GM12878 (cell line): Measurements from ENCODE around the gene GRIA4. TPM values are rescaled to one million over a fixed set of nuclear protein-coding genes. Genes with fewer than 3 reads are reported as not detected.

Experiments
- ATAC-seq: fragments of 200-7000 bp; cut with Tn5 transposase; 3 replicates; pipeline ENCODE4 v1.9.1; 2020; ENCODE audit warnings: mild to moderate bottlenecking, moderate library complexity
- BruUV-seq: library from RNA; stranded (reverse); fragments of 400-500 nt; replicated peaks from 2 replicates; lab custom pipeline; 2021; lab: Mats Ljungman, UMichigan
- CTCF ChIA-PET: fragments of 300-600 bp; sonication (Branson Sonifier 250); formaldehyde crosslinking; extraction: SDS; loops from one replicate; lab custom pipeline; 2021; ENCODE audit warnings: inconsistent platforms; lab: Yijun Ruan, JAX
- POLR2A ChIA-PET: fragments of 350-600 bp; formaldehyde crosslinking; extraction: SDS; loops from one replicate; lab custom pipeline; 2021; ENCODE audit warnings: inconsistent platforms; lab: Charles Lee
- RAD21 ChIA-PET: fragments of 300-600 bp; sonication (Branson Sonifier 250); formaldehyde crosslinking; loops from one replicate; lab custom pipeline; 2023; ENCODE audit warnings: antibody characterized with exemption; ENCODE audit not compliant: unreplicated experiment; lab: Charles Lee
- SMC1A ChIA-PET: fragments of 300-600 bp; sonication (Branson Sonifier 250); formaldehyde crosslinking; loops from one replicate; lab custom pipeline; 2023; ENCODE audit not compliant: unreplicated experiment, uncharacterized antibody; lab: Charles Lee
- DNase-seq: peaks from one replicate; pipeline ENCODE4 v3.0.0-alpha.2; 2011; ENCODE audit warnings: low read depth, low spot score
- FAIRE-seq: peaks from 3 replicates; lab custom pipeline; 2011; peaks lifted over from hg19 to GRCh38; lab: Jason Lieb, UNC
- H2AFZ ChIP-seq: 2 replicates; pipeline ENCODE4 v1.6.0; 2011; ENCODE audit warnings: low read depth, low read length, control low read depth; ENCODE audit not compliant: control insufficient read depth
- H3K27ac ChIP-seq: 2 replicates; pipeline ENCODE4 v1.5.1; 2011; ENCODE audit warnings: control low read depth; ENCODE audit not compliant: control insufficient read depth, insufficient read depth
- H3K27me3 ChIP-seq, 2 experiments: replicated peaks in 1 of 2; 2 replicates each; pipeline versions ENCODE4 v1.6.0 to v1.6.1; 2011; ENCODE audit warnings: low read length in 1 of 2; ENCODE audit not compliant: control insufficient read depth in 2 of 2, insufficient read depth in 2 of 2
- H3K36me3 ChIP-seq, 2 experiments: 2 replicates each; pipeline ENCODE4 v1.5.1; 2011; ENCODE audit warnings: low read length in 1 of 2; ENCODE audit not compliant: control insufficient read depth in 2 of 2, insufficient read depth in 2 of 2
- H3K4me1 ChIP-seq: 2 replicates; pipeline ENCODE4 v1.6.1; 2011; ENCODE audit warnings: mild to moderate bottlenecking, low read length, moderate library complexity, mixed read lengths; ENCODE audit not compliant: control insufficient read depth, insufficient read depth
- H3K4me2 ChIP-seq: 2 replicates; pipeline ENCODE4 v1.6.0; 2011; ENCODE audit warnings: control low read depth; ENCODE audit not compliant: control insufficient read depth, insufficient read depth
- H3K4me3 ChIP-seq: fragments of 200-600 bp; sonication (generic); 2 replicates; pipeline ENCODE4 v1.5.1; 2016
- H3K79me2 ChIP-seq: 2 replicates; pipeline ENCODE4 v1.6.0; 2011; ENCODE audit warnings: low read length; ENCODE audit not compliant: control insufficient read depth, insufficient read depth
- H3K9ac ChIP-seq: 2 replicates; pipeline ENCODE4 v1.8.0; 2011; ENCODE audit warnings: low read length, control low read depth, mixed read lengths; ENCODE audit not compliant: control insufficient read depth, insufficient read depth
- H3K9me3 ChIP-seq: replicated peaks from 3 replicates; pipeline ENCODE4 v1.5.1; 2011; ENCODE audit warnings: mild to moderate bottlenecking, low read length; ENCODE audit not compliant: control insufficient read depth, insufficient read depth
- H4K20me1 ChIP-seq: 2 replicates; pipeline ENCODE4 v1.6.0; 2011; ENCODE audit not compliant: control insufficient read depth, insufficient read depth
- ATF2 ChIP-seq: IDR thresholded peaks from 2 replicates; pipeline ENCODE4 v1.6.1; 2012; ENCODE audit warnings: low read length, inconsistent platforms
- CREB1 ChIP-seq: IDR thresholded peaks from 2 replicates; pipeline ENCODE4 v1.6.1; 2012; ENCODE audit warnings: low read depth, mild to moderate bottlenecking, inconsistent platforms
- CREM ChIP-seq: IDR thresholded peaks from 2 replicates; pipeline ENCODE4 v1.6.1; 2014; ENCODE audit warnings: antibody characterized with exemption, low read depth
- CTCF ChIP-seq, 3 experiments: IDR thresholded peaks in 2 of 3; conservative IDR thresholded peaks in 1 of 3; 2 replicates each; pipeline ENCODE4 v1.5.1; 2011; ENCODE audit warnings: low read depth in 3 of 3, low read length in 3 of 3, mild to moderate bottlenecking in 3 of 3, control low read depth in 2 of 3, moderate library complexity in 2 of 3, inconsistent platforms in 1 of 3, mixed read lengths in 1 of 3; ENCODE audit not compliant: control insufficient read depth in 2 of 3, insufficient read depth in 1 of 3; ENCODE audit errors: extremely low read depth in 1 of 3
- GATAD2B ChIP-seq: fragments of 450-650 bp; conservative IDR thresholded peaks from 2 replicates; pipeline ENCODE4 v1.6.1; 2017; ENCODE audit warnings: low read depth, mild to moderate bottlenecking, moderate library complexity
- MEF2B ChIP-seq: fragments of 450-650 bp; IDR thresholded peaks from 2 replicates; pipeline ENCODE4 v1.6.1; 2018; ENCODE audit warnings: mild to moderate bottlenecking, moderate library complexity; ENCODE audit not compliant: partially characterized antibody, poor library complexity, severe bottlenecking
- MTA3 ChIP-seq: IDR thresholded peaks from 2 replicates; pipeline ENCODE4 v1.6.1; 2012; ENCODE audit warnings: low read length, inconsistent platforms, borderline replicate concordance
- NFYA ChIP-seq: IDR thresholded peaks from 2 replicates; pipeline ENCODE4 v1.6.1; 2011; ENCODE audit warnings: low read depth, mild to moderate bottlenecking, low read length, improper control_type of control experiment, borderline replicate concordance
- POLR2AphosphoS2 ChIP-seq: IDR thresholded peaks from 2 replicates; pipeline ENCODE4 v1.6.1; 2011; ENCODE audit warnings: low read depth, mild to moderate bottlenecking, low read length, improper control_type of control experiment, moderate library complexity
- SKIL ChIP-seq: fragments of 450-650 bp; IDR thresholded peaks from 2 replicates; pipeline ENCODE4 v1.6.1; 2017; ENCODE audit warnings: mild to moderate bottlenecking, low read depth, inconsistent platforms; ENCODE audit not compliant: poor library complexity, severe bottlenecking
- YY1 ChIP-seq: IDR thresholded peaks from 2 replicates; pipeline ENCODE4 v1.6.1; 2011; ENCODE audit warnings: low read depth, mild to moderate bottlenecking, low read length
- ZNF24 ChIP-seq: fragments of 450-650 bp; IDR thresholded peaks from 2 replicates; pipeline ENCODE4 v1.6.1; 2017; ENCODE audit warnings: antibody characterized with exemption, mild to moderate bottlenecking
- ZNF622 ChIP-seq: fragments of 450-650 bp; IDR thresholded peaks from 2 replicates; pipeline ENCODE4 v1.6.1; 2017; ENCODE audit warnings: mild to moderate bottlenecking, inconsistent platforms
- WGBS: methylation state at CpG from one replicate; pipeline ENCODE4 v1.1.6; 2016; ENCODE audit warnings: low lambda C conversion rate; ENCODE audit not compliant: insufficient replicate concordance, insufficient coverage; ENCODE audit errors: missing lambda C conversion rate; 5-methylcytosine and 5-hydroxymethylcytosine counted together
- in situ Hi-C: fragments of 300-500 bp; cut with MboI; formaldehyde crosslinking; loops from 9 replicates; pipeline ENCODE4 v1.14.3; 2018; ENCODE audit warnings: mixed read lengths
- intact Hi-C: fragments of 100-400 bp; cut with micrococcal nuclease; formaldehyde crosslinking; loops from one replicate; pipeline ENCODE4 v1.14.2; 2022; ENCODE audit not compliant: unreplicated experiment
- polyA plus RNA-seq, 11 experiments: library from polyadenylated mRNA; depleted of rRNA in 4 of 11; unstranded in 6 of 11; stranded (reverse) in 5 of 11; fragments of >200 nt; fragmentation: Nextera tagmentation in 4 of 11; fragmentation: Illumina TruSeq in 1 of 11; extraction: Ambion mirVana in 4 of 11; extraction: Trizol in 1 of 11; gene quantifications; 1 replicate in 1 of 11; 2 replicates in 10 of 11; pipeline versions ENCODE4 v1.2.1 to v1.2.3, GENCODE V29; 2011 to 2016; ENCODE audit warnings: inconsistent platforms in 2 of 11, missing spikeins in 2 of 11, low read depth in 1 of 11
- total RNA-seq, 4 experiments: library from RNA; depleted of rRNA in 3 of 4; stranded (reverse); fragments of >200 nt in 3 of 4; fragmentation: Illumina TruSeq in 1 of 4; extraction: Trizol in 1 of 4; gene quantifications; 2 replicates each; pipeline versions ENCODE4 v1.2.1 to v1.2.3, GENCODE V29; 2013 to 2021

The GRIA4 gene
- total and polyA plus RNA-seq, 10 of the 15 experiments (the other 5 are each of a cell fraction or from before 2014, with no cell fraction given): 0.04 TPM; not detected in 9

- POLR2A ChIA-PET: no interaction called here
Measured at GRCh38 chr11:105867742-105868141, 257.9 kb downstream of the GRIA4 start.

More at GRCh38 chr11:105867742-105868141, 257.9 kb downstream of the GRIA4 start:
- no peaks in the 10 kb centered on the region for H3K9me3 ChIP-seq
- in situ Hi-C loops (no loop called here), intact Hi-C loops (no loop called here)
- WGBS: 0% methylated on average over 2 of the region's 2 CpGs
- DNase-seq: no peak
- no peak overlapping the region; the same call in 1 of the 2 replicates for H3K9ac ChIP-seq
- H3K4me3 ChIP-seq: no peak overlapping the region
- TF ChIP-seq SKIL (no peak), GATAD2B (no peak), ZNF24 (no peak), NFYA (no peak), ZNF622 (no peak), MTA3 (no peak), CREM (no peak), ATF2 (no peak), POLR2AphosphoS2 (no peak), YY1 (no peak), CREB1 (no peak), MEF2B (no peak), CTCF (IDR thresholded peaks at IDR 0.05 in 2 of 3, conservative IDR thresholded peaks at IDR 0.05 in 1 of 3; ENCODE audit: control insufficient read depth in 2 of 3, extremely low read depth in 1 of 3, insufficient read depth in 1 of 3, low read depth in 3 of 3, low read length in 3 of 3) (no peak)
- no peaks in the 10 kb centered on the region for H3K36me3 ChIP-seq
- SMC1A ChIA-PET: no interaction called here
- BruUV-seq: no TSS peak
- CTCF ChIA-PET: no interaction called here
- H3K4me2 ChIP-seq: no peak overlapping the region
- H3K4me1 ChIP-seq: no peaks in the 10 kb centered on the region
- FAIRE-seq: no peak
- H3K27me3 ChIP-seq: no peaks in the 10 kb centered on the region
- H2AFZ ChIP-seq: no peak overlapping the region
- no peak overlapping the region for H3K27ac ChIP-seq
- RAD21 ChIA-PET: no interaction called here
- H4K20me1 ChIP-seq: no peaks in the 10 kb centered on the region
- no peak for ATAC-seq
- no peaks in the 10 kb centered on the region for H3K79me2 ChIP-seq
